Stomach (tissue), 4 donors: ENCODE results near the gene VCL.

ENCODE experiments used
- CTCF ChIP-seq, 7 experiments: fragments of 450-650 bp in 4 of 7; fragments of 200-600 bp in 3 of 7; sonication (generic) in 3 of 7; IDR thresholded peaks; one replicate each; pipeline ENCODE4 v1.5.1; 2016 to 2019; ENCODE audit warnings: antibody characterized with exemption in 7 of 7, control low read depth in 2 of 7, mild to moderate bottlenecking in 1 of 7
- EP300 ChIP-seq: sonication (generic); formaldehyde crosslinking; IDR thresholded peaks from one replicate; pipeline ENCODE4 v1.6.1; 2017; ENCODE audit warnings: antibody characterized with exemption
- POLR2A ChIP-seq, 4 donors: fragments of 450-650 bp; IDR thresholded peaks; one replicate each; pipeline ENCODE4 v1.6.1; 2016; ENCODE audit warnings: antibody characterized with exemption in 4 of 4, control low read depth in 2 of 4, mild to moderate bottlenecking in 1 of 4, moderate library complexity in 1 of 4
- POLR2AphosphoS5 ChIP-seq, 3 donors: sonication (generic); formaldehyde crosslinking; IDR thresholded peaks; one replicate each; pipeline ENCODE4 v1.6.1; 2016; ENCODE audit warnings: antibody characterized with exemption in 3 of 3

GRCh38 chr10:73953665-73954064, 44.3 kb upstream of the VCL start:
- TF ChIP-seq CTCF (IDR thresholded peaks at IDR 0.05) (no peak), POLR2A (IDR thresholded peaks at IDR 0.05) (no peak), POLR2AphosphoS5 (IDR thresholded peaks at IDR 0.05) (no peak), EP300 (no peak)
